Inferior parietal cortex (tissue), 1 donor: Measurements from ENCODE around the gene GEMIN4.
"Not testable (repeated sequence)": the region's sequence is repeated elsewhere in the genome, so short reads cannot be mapped to it uniquely, and the experiment has no call there.

ENCODE experiments used
- DNase-seq: peaks from one replicate; pipeline ENCODE4 v3.0.0-alpha.2; 2016; ENCODE audit errors: extremely low spot score

The GEMIN4 gene

GRCh38 chr17:703081-703875 lies 48.8 kb downstream of the GEMIN4 start:
- DNase-seq: no peak

DNA sequence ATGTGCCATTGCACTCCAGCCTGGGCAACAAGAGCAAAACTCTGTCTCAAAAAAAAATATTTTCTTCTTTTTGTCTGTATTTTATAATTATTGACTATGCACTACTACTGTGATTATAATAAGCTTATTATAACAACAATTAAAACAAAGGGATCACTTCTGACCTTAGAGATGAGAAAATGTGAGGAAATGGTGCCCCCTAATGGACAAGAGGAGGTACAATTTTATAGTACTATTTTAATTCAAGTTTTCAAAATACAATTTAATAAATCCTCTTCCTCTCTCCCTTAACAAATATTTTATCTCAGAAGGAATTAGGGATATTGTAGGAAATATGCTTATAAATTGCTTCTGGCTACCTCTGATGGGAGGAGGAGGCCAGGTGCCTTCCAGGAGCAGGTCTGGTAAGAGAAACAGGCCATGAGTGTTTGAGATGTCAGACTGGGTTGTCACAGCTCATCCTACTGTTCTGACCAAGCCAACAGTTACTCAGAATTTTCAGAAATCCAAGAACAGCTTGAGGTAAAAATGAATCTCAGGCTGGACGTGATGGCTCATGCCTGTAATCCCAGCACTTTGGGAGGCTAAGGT lies 51.5 kb downstream of the GEMIN4 start:
- DNase-seq: no peak

DNA sequence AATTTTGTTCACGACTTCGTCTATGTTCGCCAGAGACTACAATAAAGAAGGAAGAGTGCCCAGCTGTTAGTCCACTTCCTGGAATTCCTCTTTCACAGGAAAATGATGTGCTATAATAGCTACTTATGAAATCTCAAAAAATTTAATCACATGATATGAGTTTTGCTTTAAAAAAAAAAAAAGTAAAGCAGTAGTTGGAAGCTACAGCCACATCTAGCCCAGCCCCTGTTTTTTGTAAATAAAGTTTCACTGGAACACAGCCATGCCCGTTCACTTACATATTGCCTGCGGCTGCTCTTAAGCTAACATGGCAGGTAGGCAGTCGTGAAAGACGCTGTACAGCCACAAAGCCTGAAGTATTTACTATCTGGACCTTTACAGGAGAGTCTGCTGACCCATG lies 52.7 kb downstream of the GEMIN4 start:
- no peak for DNase-seq

- DNase-seq: not testable (repeated sequence)
Observed at GRCh38 chr17:698096-698495, 54.0 kb downstream of the GEMIN4 start.

GRCh38 chr17:697682-698081 lies 54.4 kb downstream of the GEMIN4 start:
- no peak for DNase-seq

- no peak for DNase-seq
Observed at GRCh38 chr17:696369-696768, 55.7 kb downstream of the GEMIN4 start.
